NCI-H82 treated with DMSO at 0.1 percent for 48 hours (cell line): Measurements from ENCODE around the gene ZYX.
"Not testable (repeated sequence)": the region's sequence is repeated elsewhere in the genome, so short reads cannot be mapped to it uniquely, and the experiment has no call there.

Experiments
- DNase-seq: peaks from one replicate; lab custom pipeline; 2025; ENCODE audit not compliant: unreplicated experiment; lab: John Stamatoyannopoulos, UW

Gene ZYX

GRCh38 chr7:143396625-143397556, 15.7 kb downstream of the ZYX start:
- no peak for DNase-seq

DNA sequence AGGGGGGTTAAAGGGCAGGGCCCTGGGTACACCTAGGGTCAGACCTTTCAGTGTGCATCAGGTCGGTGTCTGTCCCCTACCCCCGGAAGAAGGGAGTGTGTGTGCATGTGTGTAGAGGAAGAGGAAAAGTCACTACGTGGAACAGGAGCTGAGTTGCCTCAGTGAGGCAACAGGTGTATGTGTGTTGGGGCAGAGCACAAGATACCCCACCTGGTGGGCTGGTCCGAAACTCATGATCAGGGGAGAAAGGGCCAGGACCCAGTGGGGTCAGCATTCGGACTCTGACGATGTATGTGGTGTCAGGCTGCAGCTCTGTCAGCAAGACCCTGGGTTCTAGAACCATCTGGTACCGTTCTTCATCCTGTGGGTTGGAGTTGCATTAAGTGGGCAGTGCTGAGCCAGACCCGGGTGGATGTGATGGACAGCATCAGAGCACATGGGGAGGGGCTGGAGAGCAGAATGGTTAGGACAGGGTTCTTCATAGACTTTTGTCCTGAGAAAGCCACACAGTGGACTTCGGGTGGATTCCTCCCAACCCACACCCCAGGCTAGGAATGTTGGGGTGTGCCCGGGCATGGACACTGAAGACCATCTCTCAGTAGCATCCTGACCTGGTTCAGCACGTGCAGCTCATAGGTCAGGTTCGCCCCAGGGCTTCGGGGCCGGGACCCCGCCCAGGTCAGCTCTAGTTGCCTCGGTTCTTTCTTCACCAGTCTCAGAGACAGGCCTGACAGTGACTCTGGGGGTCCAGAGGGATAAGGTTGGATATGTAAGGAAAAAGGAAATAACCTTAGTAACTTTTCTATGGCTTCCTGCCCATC, 16.8 kb downstream of the ZYX start:
- no peak for DNase-seq

GRCh38 chr7:143398616-143399015, 17.5 kb downstream of the ZYX start:
- no peak for DNase-seq

DNA sequence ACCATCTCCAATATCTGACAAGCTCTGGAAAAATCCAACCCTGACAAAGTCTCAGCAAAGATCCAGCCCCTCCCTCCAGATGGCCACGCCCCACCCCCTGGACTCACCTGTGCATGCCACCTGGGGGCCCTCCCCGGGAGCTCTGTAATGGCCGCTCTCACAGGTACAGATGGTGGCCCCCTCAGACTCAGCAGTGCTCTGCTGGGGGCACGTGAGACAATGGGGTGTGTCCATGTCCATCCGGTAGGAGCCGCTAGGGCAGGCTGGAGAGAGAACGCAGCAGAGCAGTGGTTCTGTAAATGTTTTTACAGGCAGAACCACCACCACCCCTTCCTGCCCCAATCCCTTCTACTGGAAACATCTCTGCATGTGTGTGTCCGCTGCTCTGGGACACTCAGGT, 18.0 kb downstream of the ZYX start:
- no peak for DNase-seq

DNA sequence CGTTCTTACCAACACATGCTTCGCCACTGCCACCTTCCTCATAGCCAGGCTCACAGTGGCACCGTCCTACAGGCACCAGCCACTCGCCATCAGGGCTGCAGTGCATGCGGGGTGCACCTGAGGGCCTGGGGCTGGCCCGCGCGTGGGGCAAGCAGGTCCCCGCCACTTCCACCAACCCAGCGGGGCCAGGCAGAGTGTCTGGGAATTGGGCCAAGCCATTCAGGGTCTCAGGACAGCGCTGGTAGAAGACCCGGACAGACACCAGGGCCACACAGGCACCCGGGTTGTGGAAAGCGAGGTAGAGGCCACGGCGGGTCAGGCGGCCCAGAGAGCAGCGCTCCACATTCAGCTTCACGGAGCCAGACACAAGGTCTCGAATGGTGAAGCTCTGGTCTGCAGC, 18.5 kb downstream of the ZYX start:
- DNase-seq, result no peak

- no peak for DNase-seq
Observed at GRCh38 chr7:143401265-143401664, 20.1 kb downstream of the ZYX start.

- DNase-seq, result not testable (repeated sequence)
Observed at GRCh38 chr7:143402233-143402632, 21.1 kb downstream of the ZYX start.

DNA sequence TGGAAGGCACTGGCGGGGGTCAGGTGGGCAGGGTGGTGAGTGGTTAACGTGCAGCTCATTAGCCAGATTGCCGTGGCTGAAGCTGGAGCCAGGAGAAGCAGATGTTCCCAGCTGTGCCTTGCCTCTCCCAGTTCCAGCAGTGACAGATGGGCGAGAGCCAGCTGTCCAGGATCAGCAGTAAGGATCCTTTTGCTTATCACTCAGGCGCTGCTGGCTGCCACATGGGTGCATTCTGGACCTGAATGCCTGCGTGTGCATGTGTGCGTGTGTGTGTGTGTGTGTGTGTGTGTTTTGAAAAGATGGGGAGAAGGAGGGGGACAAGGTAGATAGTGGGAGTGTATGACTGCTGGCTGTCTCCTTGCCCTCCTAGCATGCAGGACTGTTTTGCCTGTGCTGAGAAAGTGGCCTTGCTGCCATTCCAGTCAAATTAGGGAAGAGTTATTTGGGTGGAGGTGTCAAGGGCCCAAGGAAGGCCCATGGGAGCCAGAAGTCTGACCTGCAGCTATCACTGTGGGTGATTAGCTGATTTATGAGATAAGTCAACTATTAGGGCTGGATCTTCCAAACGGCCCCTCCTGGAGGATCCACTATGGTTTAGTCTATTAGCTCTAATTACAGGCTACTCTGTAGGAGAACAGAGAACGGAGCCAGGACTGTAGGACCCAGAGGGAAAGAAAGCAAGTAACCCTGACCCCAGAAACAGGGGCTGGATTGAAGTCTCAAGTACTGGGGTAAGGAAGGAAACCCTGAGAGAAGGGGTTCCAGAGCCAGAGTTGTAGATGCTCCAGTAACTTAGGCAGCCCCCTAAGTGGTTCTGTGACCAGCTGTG, 24.2 kb downstream of the ZYX start:
- no peak for DNase-seq

DNA sequence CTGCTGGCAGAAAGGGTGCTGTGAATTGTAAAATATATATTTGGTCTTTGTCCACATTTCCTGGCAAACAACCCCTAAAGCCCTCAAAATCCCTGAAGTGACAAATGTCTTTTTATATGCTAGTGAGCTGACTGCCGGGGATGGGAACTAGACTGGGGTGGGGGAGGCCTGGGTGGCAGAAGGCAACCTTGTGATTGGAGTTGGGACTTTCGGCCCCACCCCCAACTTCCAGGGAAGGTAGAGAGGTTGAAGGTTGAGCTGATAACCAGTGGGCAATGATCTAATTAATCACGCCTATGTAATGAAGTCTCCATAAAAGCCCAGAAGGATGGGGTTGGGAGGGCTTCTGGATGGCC, 24.8 kb downstream of the ZYX start:
- DNase-seq, result no peak

DNA sequence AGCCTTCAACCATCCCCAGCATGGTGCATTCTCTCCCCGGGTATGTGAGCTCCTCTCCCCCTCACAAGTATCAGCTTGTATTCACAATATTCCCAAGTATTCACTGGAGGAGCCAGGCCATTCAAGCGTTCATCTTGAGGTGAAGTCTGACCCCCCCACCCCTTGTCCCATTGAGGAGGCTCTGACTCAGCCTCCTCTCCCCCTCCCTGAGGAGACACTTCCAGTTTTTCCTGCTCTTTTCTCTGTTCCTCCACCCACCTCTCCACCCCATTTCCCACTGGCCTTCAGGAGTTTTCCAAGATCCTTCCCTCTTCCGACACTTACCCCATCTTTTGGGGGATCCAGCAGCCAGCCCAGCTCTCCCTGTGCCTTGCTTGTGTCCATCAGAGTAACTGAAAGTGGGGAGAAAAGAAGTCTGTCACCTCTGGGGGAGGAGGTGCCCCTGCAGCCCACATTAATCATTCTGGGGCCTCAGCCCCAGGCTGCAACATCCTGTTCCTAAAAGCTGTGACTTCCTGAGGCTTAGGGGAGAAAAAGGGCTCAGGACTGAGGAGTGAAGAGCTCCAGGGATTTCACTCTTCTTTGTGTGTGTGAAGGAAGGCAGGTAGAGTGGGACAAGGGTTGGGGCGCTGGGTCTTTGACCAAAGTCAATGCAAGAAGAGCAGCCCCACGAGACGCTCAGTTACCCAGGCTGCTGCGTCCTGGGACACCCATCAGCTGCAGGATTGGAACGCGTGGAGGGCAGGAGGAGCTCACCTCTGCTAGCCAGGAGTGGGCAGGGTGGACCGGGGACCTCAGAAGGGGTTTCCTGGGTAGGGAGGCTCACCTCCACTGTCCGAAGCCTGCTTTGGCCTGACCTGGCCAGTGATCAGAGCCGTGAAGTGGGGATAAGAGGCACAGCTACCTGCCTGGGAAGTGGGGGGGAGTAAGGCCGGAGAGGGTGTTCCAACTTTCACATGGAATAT, 26.4 kb downstream of the ZYX start:
- no peak for DNase-seq

DNA sequence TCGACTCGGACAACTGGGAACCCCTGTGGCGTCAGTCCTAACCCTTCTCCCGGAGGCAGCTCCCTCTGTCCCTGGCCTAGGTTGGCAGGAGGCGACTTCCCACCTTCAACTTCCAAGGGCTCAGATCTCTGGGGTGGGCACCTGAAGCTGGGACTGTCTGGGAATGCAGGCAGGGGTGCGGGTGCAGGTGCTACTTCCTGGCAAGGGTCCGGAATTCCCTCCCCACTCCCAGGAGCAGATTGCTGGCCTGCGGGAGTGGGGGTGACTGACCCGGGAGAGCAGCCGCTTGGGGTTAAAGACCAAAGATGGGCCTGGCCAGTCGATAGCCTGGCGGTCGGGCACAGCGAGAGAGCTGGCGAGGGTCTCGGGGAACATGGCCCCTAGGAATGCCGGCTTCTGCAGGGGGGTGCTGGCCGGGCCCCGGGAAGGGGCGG, 27.1 kb downstream of the ZYX start:
- no peak for DNase-seq

- no peak for DNase-seq
Observed at GRCh38 chr7:143408686-143409561, 27.8 kb downstream of the ZYX start, which contains the start of gene EPHA1. TSS of gene EPHA1 (minus strand) at chr7:143408856. CDS start at chr7:143408805, 51 bp downstream.

GRCh38 chr7:143410521-143411004, 29.4 kb downstream of the ZYX start:
- DNase-seq, result no peak

DNA sequence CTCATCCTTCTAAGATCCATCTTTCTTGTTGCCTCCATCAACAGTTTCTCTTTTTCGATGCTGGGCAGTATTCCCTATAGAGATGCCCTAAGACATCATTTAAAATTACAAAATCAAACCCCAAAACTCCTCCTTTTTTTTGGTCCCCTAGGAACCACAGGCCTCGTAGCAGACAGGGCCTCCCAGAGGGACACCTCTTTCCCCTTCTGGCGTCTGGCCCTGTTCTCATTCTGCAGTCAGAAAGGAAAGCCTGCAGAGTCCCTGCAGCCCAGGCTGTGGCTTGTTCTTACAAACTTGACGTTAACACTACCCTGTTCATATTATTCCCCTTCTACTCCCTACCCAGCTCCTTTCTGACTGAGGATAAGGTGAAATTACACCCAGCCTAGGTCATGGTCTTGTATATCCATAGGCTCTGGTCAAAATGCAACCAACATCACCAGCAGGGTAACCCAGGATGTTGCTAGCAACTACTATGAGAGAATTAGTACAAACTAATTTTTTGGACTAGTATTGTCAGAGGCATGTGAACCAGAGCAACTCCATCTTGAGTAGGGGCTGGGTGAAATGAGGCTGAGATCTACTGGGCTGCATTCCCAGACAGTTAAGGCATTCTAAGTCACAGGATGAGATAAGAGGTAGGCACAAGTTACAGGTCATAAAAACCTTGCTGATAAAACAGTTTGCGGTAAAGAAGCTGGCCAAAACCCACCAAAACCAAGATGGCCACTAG, 31.0 kb downstream of the ZYX start:
- no peak for DNase-seq

- no peak for DNase-seq
Observed at GRCh38 chr7:143413123-143413522, 32.0 kb downstream of the ZYX start.

DNA sequence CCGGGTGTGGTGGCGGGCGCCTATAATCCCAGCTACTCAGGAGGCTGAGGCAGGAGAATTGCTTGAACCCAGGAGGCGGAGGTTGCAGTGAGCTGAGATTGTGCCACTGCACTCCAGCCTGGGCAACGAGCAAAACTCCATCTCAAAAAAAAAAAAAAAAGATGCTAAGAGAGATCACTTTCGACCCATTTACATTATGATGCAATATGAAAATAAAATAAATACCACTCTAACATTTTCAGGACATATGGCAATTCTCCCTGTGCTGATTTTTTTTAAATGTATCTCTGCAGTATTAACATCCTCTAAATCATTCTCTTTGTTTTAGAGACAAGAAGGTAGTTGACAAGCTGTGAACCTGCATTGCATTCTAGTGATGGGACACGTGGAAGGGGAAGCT, 34.1 kb downstream of the ZYX start:
- not testable (repeated sequence) for DNase-seq

GRCh38 chr7:143415742-143416397, 34.7 kb downstream of the ZYX start:
- DNase-seq, result no peak
